OCI-LY1 (cell line): ENCODE measurements around the gene ETV6.

Experiments used
- CTCF ChIP-seq: fragments of 200-600 bp; sonication (generic), shearing (Covaris generic); IDR thresholded peaks from 2 replicates; pipeline ENCODE4 v1.5.1; 2017; ENCODE audit warnings: mild to moderate bottlenecking, antibody characterized with exemption, low read length, moderate library complexity, mixed read lengths
- EZH2 ChIP-seq: fragments of 200-600 bp; sonication (generic), shearing (Covaris generic); IDR thresholded peaks from 2 replicates; pipeline ENCODE4 v1.8.0; 2017; ENCODE audit warnings: borderline replicate concordance, mixed run types, mild to moderate bottlenecking, antibody characterized with exemption, low read length, moderate library complexity, mixed read lengths

- TF ChIP-seq EZH2: no peak
- no peak for TF ChIP-seq CTCF
Measured at GRCh38 chr12:11738450-11738849, 89.0 kb downstream of the ETV6 start.
